ENCODE measurements around the gene LEFTY2.
A peak's percentile ranks its signal among the peaks of the same experiment; 100 is the strongest.

The LEFTY2 gene

GRCh38 chr1:225962440-225962975 lies 21.5 kb upstream of the LEFTY2 start (continued):
- TF ChIP-seq ZNF785 (tag by site-specific recombination; IDR thresholded peaks at IDR 0.05) (peak; percentile 88), BCL11A (tag by site-specific recombination; IDR thresholded peaks at IDR 0.05; ENCODE audit: low read depth) (no peak), HOXD13 (CRISPR knock-in tag; IDR thresholded peaks at IDR 0.05; ENCODE audit: borderline replicate concordance) (no peak), ZNF621 (tag by site-specific recombination; IDR thresholded peaks at IDR 0.05) (no peak), ZBTB48 (tag by site-specific recombination; IDR thresholded peaks at IDR 0.05) (no peak; the same call in 1 of the 2 replicates), ZIC2 (tag by site-specific recombination; IDR thresholded peaks at IDR 0.05) (no peak), SCRT2 (tag by site-specific recombination; IDR thresholded peaks at IDR 0.05) (no peak), EGR2 (tag by site-specific recombination; IDR thresholded peaks at IDR 0.05; ENCODE audit: low read depth) (0 out of 2 replicates have a peak, but pooled peaks have one; percentile 11), ZNF791 (tag by site-specific recombination; IDR thresholded peaks at IDR 0.05) (no peak), ZNF660 (tag by site-specific recombination; IDR thresholded peaks at IDR 0.05) (no peak), ZNF747 (tag by site-specific recombination; IDR thresholded peaks at IDR 0.05) (no peak; the same call in 1 of the 2 replicates), ZNF214 (tag by site-specific recombination; IDR thresholded peaks at IDR 0.05; ENCODE audit: borderline replicate concordance) (no peak), ZNF10 (tag by site-specific recombination; IDR thresholded peaks at IDR 0.05) (no peak), ZNF623 (tag by site-specific recombination; IDR thresholded peaks at IDR 0.05) (no peak), ZNF426 (tag by site-specific recombination; IDR thresholded peaks at IDR 0.05) (no peak), ZFP37 (tag by site-specific recombination; IDR thresholded peaks at IDR 0.05) (no peak), ZNF549 (tag by site-specific recombination; IDR thresholded peaks at IDR 0.05) (no peak), SP7 (tag by site-specific recombination; IDR thresholded peaks at IDR 0.05) (no peak), HIC1 (tag by site-specific recombination; IDR thresholded peaks at IDR 0.05) (peak; percentile 51), ZNF639 (tag by site-specific recombination; IDR thresholded peaks at IDR 0.05) (no peak), TSHZ1 (tag by site-specific recombination; IDR thresholded peaks at IDR 0.05; ENCODE audit: borderline replicate concordance) (no peak), ZFHX2 (tag by site-specific recombination; conservative IDR thresholded peaks at IDR 0.05) (peak; percentile 22; the same call in 1 of the 2 replicates), ZFP3 (tag by site-specific recombination; IDR thresholded peaks at IDR 0.05; ENCODE audit: low read depth) (no peak), ZNF23 (tag by site-specific recombination; IDR thresholded peaks at IDR 0.05; ENCODE audit: borderline replicate concordance) (no peak), ZNF629 (tag by site-specific recombination; IDR thresholded peaks at IDR 0.05) (no peak)
- TF ChIP-seq, protein P1, sequence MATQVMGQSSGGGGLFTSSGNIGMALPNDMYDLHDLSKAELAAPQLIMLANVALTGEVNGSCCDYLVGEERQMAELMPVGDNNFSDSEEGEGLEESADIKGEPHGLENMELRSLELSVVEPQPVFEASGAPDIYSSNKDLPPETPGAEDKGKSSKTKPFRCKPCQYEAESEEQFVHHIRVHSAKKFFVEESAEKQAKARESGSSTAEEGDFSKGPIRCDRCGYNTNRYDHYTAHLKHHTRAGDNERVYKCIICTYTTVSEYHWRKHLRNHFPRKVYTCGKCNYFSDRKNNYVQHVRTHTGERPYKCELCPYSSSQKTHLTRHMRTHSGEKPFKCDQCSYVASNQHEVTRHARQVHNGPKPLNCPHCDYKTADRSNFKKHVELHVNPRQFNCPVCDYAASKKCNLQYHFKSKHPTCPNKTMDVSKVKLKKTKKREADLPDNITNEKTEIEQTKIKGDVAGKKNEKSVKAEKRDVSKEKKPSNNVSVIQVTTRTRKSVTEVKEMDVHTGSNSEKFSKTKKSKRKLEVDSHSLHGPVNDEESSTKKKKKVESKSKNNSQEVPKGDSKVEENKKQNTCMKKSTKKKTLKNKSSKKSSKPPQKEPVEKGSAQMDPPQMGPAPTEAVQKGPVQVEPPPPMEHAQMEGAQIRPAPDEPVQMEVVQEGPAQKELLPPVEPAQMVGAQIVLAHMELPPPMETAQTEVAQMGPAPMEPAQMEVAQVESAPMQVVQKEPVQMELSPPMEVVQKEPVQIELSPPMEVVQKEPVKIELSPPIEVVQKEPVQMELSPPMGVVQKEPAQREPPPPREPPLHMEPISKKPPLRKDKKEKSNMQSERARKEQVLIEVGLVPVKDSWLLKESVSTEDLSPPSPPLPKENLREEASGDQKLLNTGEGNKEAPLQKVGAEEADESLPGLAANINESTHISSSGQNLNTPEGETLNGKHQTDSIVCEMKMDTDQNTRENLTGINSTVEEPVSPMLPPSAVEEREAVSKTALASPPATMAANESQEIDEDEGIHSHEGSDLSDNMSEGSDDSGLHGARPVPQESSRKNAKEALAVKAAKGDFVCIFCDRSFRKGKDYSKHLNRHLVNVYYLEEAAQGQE (tag by site-specific recombination; IDR thresholded peaks at IDR 0.05), result no peak
- TF ChIP-seq, protein P2, sequence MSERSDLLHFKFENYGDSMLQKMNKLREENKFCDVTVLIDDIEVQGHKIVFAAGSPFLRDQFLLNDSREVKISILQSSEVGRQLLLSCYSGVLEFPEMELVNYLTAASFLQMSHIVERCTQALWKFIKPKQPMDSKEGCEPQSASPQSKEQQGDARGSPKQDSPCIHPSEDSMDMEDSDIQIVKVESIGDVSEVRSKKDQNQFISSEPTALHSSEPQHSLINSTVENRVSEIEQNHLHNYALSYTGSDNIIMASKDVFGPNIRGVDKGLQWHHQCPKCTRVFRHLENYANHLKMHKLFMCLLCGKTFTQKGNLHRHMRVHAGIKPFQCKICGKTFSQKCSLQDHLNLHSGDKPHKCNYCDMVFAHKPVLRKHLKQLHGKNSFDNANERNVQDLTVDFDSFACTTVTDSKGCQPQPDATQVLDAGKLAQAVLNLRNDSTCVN (tag by site-specific recombination; optimal IDR thresholded peaks at IDR 0.05), result no peak
- TF ChIP-seq, protein P3, sequence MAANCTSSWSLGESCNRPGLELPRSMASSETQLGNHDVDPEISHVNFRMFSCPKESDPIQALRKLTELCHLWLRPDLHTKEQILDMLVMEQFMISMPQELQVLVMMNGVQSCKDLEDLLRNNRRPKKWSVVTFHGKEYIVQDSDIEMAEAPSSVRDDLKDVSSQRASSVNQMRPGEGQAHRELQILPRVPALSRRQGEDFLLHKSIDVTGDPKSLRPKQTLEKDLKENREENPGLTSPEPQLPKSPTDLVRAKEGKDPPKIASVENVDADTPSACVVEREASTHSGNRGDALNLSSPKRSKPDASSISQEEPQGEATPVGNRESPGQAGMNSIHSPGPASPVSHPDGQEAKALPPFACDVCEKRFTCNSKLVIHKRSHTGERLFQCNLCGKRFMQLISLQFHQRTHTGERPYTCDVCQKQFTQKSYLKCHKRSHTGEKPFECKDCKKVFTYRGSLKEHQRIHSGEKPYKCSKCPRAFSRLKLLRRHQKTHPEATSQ (tag by site-specific recombination; IDR thresholded peaks at IDR 0.05), result no peak

Measured in HEK293 (cell line).